Measurements from ENCODE around the gene PFDN4.

DNA sequence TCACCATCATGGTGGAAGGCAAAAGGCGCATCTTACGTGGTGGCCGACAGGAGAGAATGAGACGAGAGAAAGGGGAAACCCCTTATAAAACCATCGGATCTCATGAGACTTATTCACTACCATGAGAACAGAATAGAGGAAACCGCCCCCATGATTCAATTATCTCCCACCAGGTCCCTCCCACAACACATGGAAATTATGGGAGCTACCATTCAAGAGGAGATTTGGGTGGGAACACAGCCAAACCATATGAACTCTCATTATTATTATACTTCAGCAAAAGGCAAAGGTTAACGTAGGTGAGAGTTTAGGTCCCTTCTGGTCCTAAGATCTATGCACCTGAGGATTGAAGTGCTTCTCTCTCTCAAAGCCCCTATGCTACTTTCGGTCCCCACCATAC, 2.4 kb upstream of the PFDN4 start:
- TF ChIP-seq, protein P1, sequence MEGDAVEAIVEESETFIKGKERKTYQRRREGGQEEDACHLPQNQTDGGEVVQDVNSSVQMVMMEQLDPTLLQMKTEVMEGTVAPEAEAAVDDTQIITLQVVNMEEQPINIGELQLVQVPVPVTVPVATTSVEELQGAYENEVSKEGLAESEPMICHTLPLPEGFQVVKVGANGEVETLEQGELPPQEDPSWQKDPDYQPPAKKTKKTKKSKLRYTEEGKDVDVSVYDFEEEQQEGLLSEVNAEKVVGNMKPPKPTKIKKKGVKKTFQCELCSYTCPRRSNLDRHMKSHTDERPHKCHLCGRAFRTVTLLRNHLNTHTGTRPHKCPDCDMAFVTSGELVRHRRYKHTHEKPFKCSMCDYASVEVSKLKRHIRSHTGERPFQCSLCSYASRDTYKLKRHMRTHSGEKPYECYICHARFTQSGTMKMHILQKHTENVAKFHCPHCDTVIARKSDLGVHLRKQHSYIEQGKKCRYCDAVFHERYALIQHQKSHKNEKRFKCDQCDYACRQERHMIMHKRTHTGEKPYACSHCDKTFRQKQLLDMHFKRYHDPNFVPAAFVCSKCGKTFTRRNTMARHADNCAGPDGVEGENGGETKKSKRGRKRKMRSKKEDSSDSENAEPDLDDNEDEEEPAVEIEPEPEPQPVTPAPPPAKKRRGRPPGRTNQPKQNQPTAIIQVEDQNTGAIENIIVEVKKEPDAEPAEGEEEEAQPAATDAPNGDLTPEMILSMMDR (IDR thresholded peaks at IDR 0.05 in 4 of 5, conservative IDR thresholded peaks at IDR 0.05 in 1 of 5), result no peak
- no peak for TF ChIP-seq POLR2A (IDR thresholded peaks at IDR 0.05)
